Measurements from ENCODE around the gene CENPA.
"Not testable (repeated sequence)": the region's sequence is repeated elsewhere in the genome, so short reads cannot be mapped to it uniquely, and the experiment has no call there.

Gene CENPA

DNA sequence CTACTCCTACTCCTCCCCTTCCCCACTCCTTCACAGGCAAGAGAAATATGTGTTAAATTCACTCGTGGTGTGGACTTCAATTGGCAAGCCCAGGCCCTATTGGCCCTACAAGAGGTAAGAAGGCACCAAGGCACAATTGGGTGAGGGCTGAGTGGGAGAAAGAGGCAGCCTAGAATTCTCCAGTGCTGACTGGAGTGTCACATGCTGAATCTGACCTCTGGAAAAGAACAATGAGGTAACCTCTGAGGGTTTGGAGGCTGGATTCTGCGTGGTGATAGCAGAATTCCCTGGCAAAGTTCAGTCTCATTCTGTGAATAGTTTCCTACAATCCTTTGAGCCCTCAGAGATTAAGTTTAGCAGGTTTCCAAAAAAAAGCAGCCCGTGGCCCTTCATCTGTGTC is 6.9 kb downstream of the CENPA start:
- no peak overlapping the region for H3K4me3 ChIP-seq (ENCODE audit: low read depth, low read length)
- DNase-seq (ENCODE audit: low read depth): no peak
- in situ Hi-C loops (cut with HindIII; ENCODE audit: low sequenced_read_pairs): no loop called here
- TF ChIP-seq, protein P1, sequence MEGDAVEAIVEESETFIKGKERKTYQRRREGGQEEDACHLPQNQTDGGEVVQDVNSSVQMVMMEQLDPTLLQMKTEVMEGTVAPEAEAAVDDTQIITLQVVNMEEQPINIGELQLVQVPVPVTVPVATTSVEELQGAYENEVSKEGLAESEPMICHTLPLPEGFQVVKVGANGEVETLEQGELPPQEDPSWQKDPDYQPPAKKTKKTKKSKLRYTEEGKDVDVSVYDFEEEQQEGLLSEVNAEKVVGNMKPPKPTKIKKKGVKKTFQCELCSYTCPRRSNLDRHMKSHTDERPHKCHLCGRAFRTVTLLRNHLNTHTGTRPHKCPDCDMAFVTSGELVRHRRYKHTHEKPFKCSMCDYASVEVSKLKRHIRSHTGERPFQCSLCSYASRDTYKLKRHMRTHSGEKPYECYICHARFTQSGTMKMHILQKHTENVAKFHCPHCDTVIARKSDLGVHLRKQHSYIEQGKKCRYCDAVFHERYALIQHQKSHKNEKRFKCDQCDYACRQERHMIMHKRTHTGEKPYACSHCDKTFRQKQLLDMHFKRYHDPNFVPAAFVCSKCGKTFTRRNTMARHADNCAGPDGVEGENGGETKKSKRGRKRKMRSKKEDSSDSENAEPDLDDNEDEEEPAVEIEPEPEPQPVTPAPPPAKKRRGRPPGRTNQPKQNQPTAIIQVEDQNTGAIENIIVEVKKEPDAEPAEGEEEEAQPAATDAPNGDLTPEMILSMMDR (IDR thresholded peaks at IDR 0.05; ENCODE audit: low read depth, low read length, missing control alignments): no peak

DNA sequence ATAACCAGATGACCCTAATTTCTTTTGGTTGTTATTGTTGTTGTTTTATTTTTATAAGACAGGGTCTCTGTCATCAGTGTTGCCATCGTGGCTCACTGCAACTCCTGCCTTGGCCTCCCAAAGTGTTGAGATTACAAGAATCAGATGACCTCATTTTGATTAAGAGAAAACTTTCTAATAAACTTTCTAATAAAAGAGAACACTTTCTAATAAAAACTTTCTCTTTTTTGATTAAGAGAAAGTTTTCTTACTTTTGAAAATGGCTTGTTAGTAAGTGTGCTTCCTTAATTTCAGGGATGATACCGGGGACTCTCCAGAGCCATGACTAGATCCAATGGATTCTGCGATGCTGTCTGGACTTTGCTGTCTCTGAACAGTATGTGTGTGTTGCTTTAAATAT is 7.7 kb downstream of the CENPA start:
- no peak overlapping the region for H3K4me3 ChIP-seq (ENCODE audit: low read depth, low read length)
- TF ChIP-seq, protein P1 (IDR thresholded peaks at IDR 0.05; ENCODE audit: low read depth, low read length, missing control alignments): no peak
- no peak for DNase-seq (ENCODE audit: low read depth)
- in situ Hi-C loops (cut with HindIII; ENCODE audit: low sequenced_read_pairs): no loop called here

DNA sequence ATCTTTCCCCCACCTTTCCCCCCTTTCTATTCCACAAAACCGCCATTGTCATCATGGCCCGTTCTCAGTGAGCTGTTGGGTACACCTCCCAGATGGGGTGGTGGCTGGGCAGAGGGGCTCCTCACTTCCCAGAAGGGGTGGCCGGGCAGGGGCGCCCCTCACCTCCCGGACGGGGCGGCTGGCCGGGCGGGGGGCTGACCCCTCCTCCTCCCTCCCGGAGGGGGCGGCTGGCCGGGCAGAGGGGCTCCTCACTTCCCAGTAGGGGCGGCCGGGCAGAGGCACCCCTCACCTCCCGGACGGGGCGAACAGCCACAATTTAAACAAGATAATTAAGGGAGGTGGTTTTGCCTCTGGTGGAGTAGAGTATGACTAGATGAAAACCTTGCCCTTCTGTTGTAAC is 9.3 kb downstream of the CENPA start:
- in situ Hi-C loops (cut with HindIII; ENCODE audit: low sequenced_read_pairs); DNase-seq (ENCODE audit: low read depth); H3K4me3 ChIP-seq (ENCODE audit: low read depth, low read length): not testable (repeated sequence)

DNA sequence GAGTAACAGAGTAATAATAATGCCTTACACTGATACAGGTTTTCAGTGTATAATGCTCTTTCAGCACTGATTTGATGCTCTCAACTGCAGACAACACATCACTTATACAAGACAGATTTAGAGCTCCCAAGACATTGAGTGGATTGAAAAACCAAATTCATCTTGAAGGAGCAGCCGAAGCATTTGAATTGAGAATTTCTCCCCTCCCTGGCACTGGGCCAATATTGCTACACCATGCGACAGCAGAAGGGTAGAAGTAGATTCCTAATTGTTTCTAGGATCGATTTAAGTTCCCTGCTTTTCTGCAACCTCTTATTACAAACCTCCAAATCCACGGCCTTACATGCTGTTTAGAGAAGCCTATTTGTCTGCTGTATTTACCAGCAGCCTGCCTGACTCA is 15.5 kb downstream of the CENPA start:
- no peak overlapping the region for H3K4me3 ChIP-seq (ENCODE audit: low read depth, low read length)
- TF ChIP-seq, protein P1 (IDR thresholded peaks at IDR 0.05; ENCODE audit: low read depth, low read length, missing control alignments): no peak
- in situ Hi-C loops (cut with HindIII; ENCODE audit: low sequenced_read_pairs): no loop called here
- DNase-seq (ENCODE audit: low read depth): no peak

DNA sequence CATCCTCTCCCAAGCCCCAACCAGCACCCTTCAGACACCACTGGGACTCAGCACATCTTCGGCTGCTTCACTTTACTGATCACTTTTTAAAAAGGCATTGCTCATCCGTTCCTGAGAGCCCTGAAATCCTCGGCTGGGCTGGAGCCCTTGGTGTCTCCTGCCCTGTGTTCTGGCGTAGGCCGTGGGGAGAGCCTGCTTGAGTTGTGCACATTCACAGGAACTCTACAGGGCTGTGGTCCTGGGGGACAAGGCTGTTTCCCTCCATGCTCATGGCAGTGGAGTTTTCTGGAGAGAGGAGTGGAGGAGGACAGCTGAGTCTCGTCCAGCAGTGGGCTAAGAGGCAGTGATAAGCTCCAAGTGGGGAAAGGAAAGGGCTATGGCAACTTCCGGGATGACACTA is 15.9 kb downstream of the CENPA start:
- in situ Hi-C loops (cut with HindIII; ENCODE audit: low sequenced_read_pairs): no loop called here
- TF ChIP-seq, protein P1 (IDR thresholded peaks at IDR 0.05; ENCODE audit: low read depth, low read length, missing control alignments): no peak
- DNase-seq (ENCODE audit: low read depth): no peak
- no peak overlapping the region for H3K4me3 ChIP-seq (ENCODE audit: low read depth, low read length)

DNA sequence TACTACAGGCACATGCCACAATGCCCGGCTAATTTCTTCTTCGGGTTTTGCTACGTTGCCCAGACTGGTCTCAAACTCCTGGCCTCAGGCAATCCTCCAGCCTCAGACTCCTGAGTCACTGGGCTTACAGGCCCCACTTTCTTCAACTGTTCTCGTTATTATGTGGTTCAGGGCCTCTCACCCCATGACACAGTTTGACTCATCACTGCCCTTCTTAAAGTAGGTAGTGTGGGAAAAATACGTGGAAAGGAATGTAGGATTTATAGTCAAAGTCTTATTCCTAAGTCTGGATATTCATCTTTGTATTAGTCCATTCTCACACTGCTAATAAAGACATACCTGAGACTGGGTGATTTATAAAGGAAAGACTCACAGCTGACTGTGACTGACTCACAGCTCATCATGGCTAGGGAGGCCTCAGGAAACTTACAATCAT is 19.4 kb downstream of the CENPA start:
- DNase-seq (ENCODE audit: low read depth): peak; percentile 24
- in situ Hi-C loops (cut with HindIII; ENCODE audit: low sequenced_read_pairs): no loop called here

DNA sequence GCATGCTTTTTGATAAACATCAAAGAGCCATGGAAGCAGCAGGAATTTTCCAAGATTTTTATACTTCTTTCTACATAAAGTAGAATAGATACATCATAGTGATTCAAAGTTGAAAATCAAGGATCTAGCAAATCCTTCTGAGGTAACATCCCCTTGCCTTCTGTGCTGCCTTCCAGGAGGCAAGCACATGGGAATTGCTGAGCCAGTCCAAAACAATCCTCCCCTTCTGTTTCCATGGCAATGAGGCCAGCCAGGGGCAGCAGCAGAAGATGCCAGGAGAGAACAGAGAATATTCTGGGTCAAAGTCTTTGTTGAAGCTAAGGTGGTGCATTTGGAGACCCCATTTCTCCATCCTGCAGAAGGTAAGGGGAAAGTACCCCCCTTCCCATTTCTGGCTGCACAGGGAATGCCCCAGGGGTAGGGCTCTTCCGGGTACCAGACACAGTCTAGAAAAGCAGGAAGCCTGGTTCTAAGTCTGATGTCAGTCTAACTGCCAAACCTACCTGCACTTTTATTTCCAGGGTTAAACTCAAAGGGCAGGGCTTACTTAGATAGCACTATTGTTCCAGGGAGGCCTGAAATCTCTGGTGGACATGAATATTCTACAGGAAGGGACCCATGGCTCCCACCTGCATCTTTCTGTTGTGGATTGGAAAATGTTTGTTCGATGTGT is 22.1 kb downstream of the CENPA start:
- DNase-seq (ENCODE audit: low read depth): no peak
- TF ChIP-seq, protein P1 (IDR thresholded peaks at IDR 0.05; ENCODE audit: low read depth, low read length, missing control alignments): no peak
- H3K4me3 ChIP-seq (ENCODE audit: low read depth, low read length): no peak overlapping the region
- in situ Hi-C loops (cut with HindIII; ENCODE audit: low sequenced_read_pairs): no loop called here

More for the DNA sequence above, 19.4 kb downstream of the CENPA start:
- H3K4me3 ChIP-seq (ENCODE audit: low read depth, low read length): no peak overlapping the region
- TF ChIP-seq, protein P1 (IDR thresholded peaks at IDR 0.05; ENCODE audit: low read depth, low read length, missing control alignments): no peak

All from astrocyte of the cerebellum (primary cell).